SK-N-SH treated with all-trans-retinoic acid at 6 μM for 48 hours (cell line): ENCODE measurements around the gene TWNK.

Experiments
- ATAC-seq: fragments of 200-7000 bp; cut with Tn5 transposase; 3 replicates; pipeline ENCODE4 v1.9.1; 2020; ENCODE audit warnings: mild to moderate bottlenecking, moderate library complexity
- ARNTL ChIP-seq: fragments of 450-650 bp; formaldehyde crosslinking; IDR thresholded peaks from 2 replicates; pipeline ENCODE4 v1.5.0; 2020; ENCODE audit warnings: low read depth, mild to moderate bottlenecking, moderate library complexity, borderline replicate concordance
- BACH2 ChIP-seq: fragments of 250-450 bp; sonication (Bioruptor Pico); IDR thresholded peaks from 2 replicates; pipeline ENCODE4 v1.9.0; 2021; ENCODE audit warnings: mild to moderate bottlenecking, borderline replicate concordance
- CREB5 ChIP-seq: fragments of 250-450 bp; sonication (Bioruptor Pico); IDR thresholded peaks from 2 replicates; pipeline ENCODE4 v1.5.1; 2020; ENCODE audit warnings: low read depth, mild to moderate bottlenecking, moderate library complexity
- CSDC2 ChIP-seq: fragments of 250-450 bp; sonication (Bioruptor Pico); IDR thresholded peaks from 2 replicates; pipeline ENCODE4 v1.5.0; 2020; ENCODE audit warnings: mild to moderate bottlenecking, moderate library complexity
- CSRNP3 ChIP-seq: fragments of 250-450 bp; sonication (Bioruptor Pico); IDR thresholded peaks from 2 replicates; pipeline ENCODE4 v1.5.1; 2021; ENCODE audit warnings: mild to moderate bottlenecking, moderate library complexity
- GLIS3 ChIP-seq: fragments of 250-450 bp; sonication (Bioruptor Pico); IDR thresholded peaks from 2 replicates; pipeline ENCODE4 v1.5.0; 2020; ENCODE audit warnings: mild to moderate bottlenecking, moderate library complexity
- OSR1 ChIP-seq: fragments of 250-450 bp; sonication (Bioruptor Pico); IDR thresholded peaks from 2 replicates; pipeline ENCODE4 v1.8.0; 2022; ENCODE audit warnings: moderate library complexity, mild to moderate bottlenecking, inconsistent platforms
- PPARA ChIP-seq: fragments of 250-450 bp; sonication (Bioruptor Pico); IDR thresholded peaks from 2 replicates; pipeline ENCODE4 v1.5.0; 2020; ENCODE audit warnings: mild to moderate bottlenecking, borderline replicate concordance
- RARB ChIP-seq: fragments of 250-450 bp; sonication (Bioruptor Pico); IDR thresholded peaks from 2 replicates; pipeline ENCODE4 v1.8.0; 2021; ENCODE audit warnings: mild to moderate bottlenecking, moderate library complexity
- SNAI2 ChIP-seq: fragments of 250-450 bp; sonication (Bioruptor Pico); IDR thresholded peaks from 2 replicates; pipeline ENCODE4 v1.5.0; 2020; ENCODE audit warnings: mild to moderate bottlenecking, moderate library complexity
- TOX ChIP-seq: fragments of 250-450 bp; sonication (Bioruptor Pico); IDR thresholded peaks from 2 replicates; pipeline ENCODE4 v1.8.0; 2021; ENCODE audit warnings: mild to moderate bottlenecking, moderate library complexity, borderline replicate concordance
- TSHZ2 ChIP-seq: fragments of 250-450 bp; sonication (Bioruptor Pico); IDR thresholded peaks from 2 replicates; pipeline ENCODE4 v1.5.0; 2020; ENCODE audit warnings: mild to moderate bottlenecking, moderate library complexity
- ZC3H10 ChIP-seq: fragments of 250-450 bp; sonication (Bioruptor Pico); IDR thresholded peaks from 2 replicates; pipeline ENCODE4 v1.5.1; 2021; ENCODE audit warnings: mild to moderate bottlenecking, moderate library complexity
- ZFP3 ChIP-seq: fragments of 250-450 bp; sonication (Bioruptor Pico); IDR thresholded peaks from 2 replicates; pipeline ENCODE4 v1.5.0; 2020; ENCODE audit warnings: mild to moderate bottlenecking, moderate library complexity
- ZFP30 ChIP-seq: fragments of 450-650 bp; formaldehyde crosslinking; IDR thresholded peaks from 2 replicates; pipeline ENCODE4 v1.5.0; 2022; ENCODE audit warnings: mild to moderate bottlenecking, moderate library complexity
- ZNF70 ChIP-seq: fragments of 450-650 bp; formaldehyde crosslinking; IDR thresholded peaks from 2 replicates; pipeline ENCODE4 v1.5.0; 2020; ENCODE audit warnings: mild to moderate bottlenecking, moderate library complexity

The TWNK gene

GRCh38 chr10:101012525-101013364, 25.4 kb downstream of the TWNK start:
- no peak for TF ChIP-seq ZFP30 (CRISPR knock-in tag)
- no peak for TF ChIP-seq SNAI2 (CRISPR knock-in tag)
- no peak for TF ChIP-seq CSRNP3 (CRISPR knock-in tag)
- peak; percentile 89 for ATAC-seq

GRCh38 chr10:101013365-101013825, 26.1 kb downstream of the TWNK start:
- ATAC-seq: no peak
- no peak for TF ChIP-seq ZNF70 (CRISPR knock-in tag)
- TF ChIP-seq ARNTL (CRISPR knock-in tag): no peak
- no peak for TF ChIP-seq SNAI2 (CRISPR knock-in tag)
- no peak for TF ChIP-seq CSRNP3 (CRISPR knock-in tag)
- no peak for TF ChIP-seq GLIS3 (CRISPR knock-in tag)
- TF ChIP-seq TOX: no peak
- no peak for TF ChIP-seq OSR1 (CRISPR knock-in tag)
- TF ChIP-seq RARB (CRISPR knock-in tag): no peak
- no peak for TF ChIP-seq BACH2 (CRISPR knock-in tag)
- TF ChIP-seq CSDC2: no peak
- no peak for TF ChIP-seq PPARA
- TF ChIP-seq ZC3H10 (CRISPR knock-in tag): no peak
- no peak for TF ChIP-seq ZFP3 (CRISPR knock-in tag)
- TF ChIP-seq, all 23 proteins: peak for 0

GRCh38 chr10:101014230-101014884, 27.0 kb downstream of the TWNK start:
- ATAC-seq: peak; percentile 64
- TF ChIP-seq TSHZ2: no peak
- TF ChIP-seq OSR1 (CRISPR knock-in tag): no peak
- TF ChIP-seq BACH2 (CRISPR knock-in tag): no peak
- TF ChIP-seq ARNTL (CRISPR knock-in tag): no peak
- TF ChIP-seq PPARA: no peak
- TF ChIP-seq CSRNP3 (CRISPR knock-in tag): no peak
- TF ChIP-seq CREB5: no peak
- TF ChIP-seq ZNF70 (CRISPR knock-in tag): no peak
- no peak for TF ChIP-seq RARB (CRISPR knock-in tag)
- no peak for TF ChIP-seq SNAI2 (CRISPR knock-in tag)
- TF ChIP-seq, all 23 proteins: peak for 0
